ENCODE measurements around the gene NXPE3.

NXPE3 gene

GRCh38 chr3:101853982-101854381 is 75.0 kb downstream of the NXPE3 start:
- Histone ChIP-seq H3K36me3 (ENCODE audit: low read length) (peaks cover 84% of the 10 kb centered on the region), H3K27ac (ENCODE audit: low read depth, low read length) (no peak overlapping the region), H3F3A (ENCODE audit: insufficient read depth) (peaks cover 42% of the 10 kb centered on the region), H4K20me1 (ENCODE audit: low read depth, low read length) (peaks cover 13% of the 10 kb centered on the region), H3K9me3 (ENCODE audit: insufficient read depth, low read length) (no peaks in the 10 kb centered on the region), H3K4me2 (ENCODE audit: low read depth, low read length, poor library complexity, severe bottlenecking) (no peak overlapping the region), H3K4me3 (ENCODE audit: insufficient read depth, low read length, poor library complexity, severe bottlenecking) (no peak overlapping the region), H3K9me2 (replicated peaks; ENCODE audit: insufficient read depth, low read length) (no peaks in the 10 kb centered on the region), H3K27me3 (ENCODE audit: low read length) (no peaks in the 10 kb centered on the region), H3K9ac (ENCODE audit: low read length) (no peak overlapping the region), H3K79me2 (ENCODE audit: insufficient read depth, low read length) (peaks cover 44% of the 10 kb centered on the region), H2AFZ (ENCODE audit: low read depth, low read length, severe bottlenecking) (no peak overlapping the region)
- TF ChIP-seq CTCF (IDR thresholded peaks at IDR 0.05; ENCODE audit: insufficient read depth, low read length, poor library complexity, severe bottlenecking) (no peak), EZH2phosphoT487 (conservative IDR thresholded peaks at IDR 0.05; ENCODE audit: low read length) (no peak)

- H3K79me2 ChIP-seq (ENCODE audit: insufficient read depth, low read length) = peaks cover 39% of the 10 kb centered on the region
- TF ChIP-seq CTCF (IDR thresholded peaks at IDR 0.05; ENCODE audit: insufficient read depth, low read length, poor library complexity, severe bottlenecking) = no peak
- no peak for TF ChIP-seq EZH2phosphoT487 (conservative IDR thresholded peaks at IDR 0.05; ENCODE audit: low read length)
- H3K27me3 ChIP-seq (ENCODE audit: low read length) = no peaks in the 10 kb centered on the region
- no peak overlapping the region for H3K27ac ChIP-seq (ENCODE audit: low read depth, low read length)
- no peaks in the 10 kb centered on the region for H3K9me2 ChIP-seq (replicated peaks; ENCODE audit: insufficient read depth, low read length)
- H2AFZ ChIP-seq (ENCODE audit: low read depth, low read length, severe bottlenecking) = no peak overlapping the region
- H3K9me3 ChIP-seq (ENCODE audit: insufficient read depth, low read length) = no peaks in the 10 kb centered on the region
- no peak overlapping the region for H3K9ac ChIP-seq (ENCODE audit: low read length)
- no peak overlapping the region for H3K4me2 ChIP-seq (ENCODE audit: low read depth, low read length, poor library complexity, severe bottlenecking)
- no peak overlapping the region for H3K4me3 ChIP-seq (ENCODE audit: insufficient read depth, low read length, poor library complexity, severe bottlenecking)
- H4K20me1 ChIP-seq (ENCODE audit: low read depth, low read length) = peaks cover 13% of the 10 kb centered on the region
- peaks cover 91% of the 10 kb centered on the region for H3K36me3 ChIP-seq (ENCODE audit: low read length)
- peaks cover 49% of the 10 kb centered on the region for H3F3A ChIP-seq (ENCODE audit: insufficient read depth)
These were observed 75.7 kb downstream of the NXPE3 start for GRCh38 chr3:101854608-101855304.

- no peak overlapping the region for H3K27ac ChIP-seq (ENCODE audit: low read depth, low read length)
- TF ChIP-seq CTCF (IDR thresholded peaks at IDR 0.05; ENCODE audit: insufficient read depth, low read length, poor library complexity, severe bottlenecking) (no peak), EZH2phosphoT487 (conservative IDR thresholded peaks at IDR 0.05; ENCODE audit: low read length) (no peak)
- H3K36me3 ChIP-seq (ENCODE audit: low read length) = peaks cover 74% of the 10 kb centered on the region
- H2AFZ ChIP-seq (ENCODE audit: low read depth, low read length, severe bottlenecking) = no peak overlapping the region
- no peaks in the 10 kb centered on the region for H3K9me3 ChIP-seq (ENCODE audit: insufficient read depth, low read length)
- peaks cover 64% of the 10 kb centered on the region for H3F3A ChIP-seq (ENCODE audit: insufficient read depth)
- no peak overlapping the region for H3K4me2 ChIP-seq (ENCODE audit: low read depth, low read length, poor library complexity, severe bottlenecking)
- H3K79me2 ChIP-seq (ENCODE audit: insufficient read depth, low read length) = peaks cover 13% of the 10 kb centered on the region
- no peaks in the 10 kb centered on the region for H3K9me2 ChIP-seq (replicated peaks; ENCODE audit: insufficient read depth, low read length)
- peaks cover 3% of the 10 kb centered on the region; the same call in 1 of the 2 replicates for H4K20me1 ChIP-seq (ENCODE audit: low read depth, low read length)
- no peak overlapping the region for H3K9ac ChIP-seq (ENCODE audit: low read length)
- no peak overlapping the region for H3K4me3 ChIP-seq (ENCODE audit: insufficient read depth, low read length, poor library complexity, severe bottlenecking)
- H3K27me3 ChIP-seq (ENCODE audit: low read length) = no peaks in the 10 kb centered on the region
These were observed 78.3 kb downstream of the NXPE3 start for GRCh38 chr3:101857301-101857741.
